WTC11 (cell line): ENCODE measurements around the gene NAXE.

Experiments used
- ATF3 ChIP-seq: sonication (generic); formaldehyde crosslinking; conservative IDR thresholded peaks from 2 replicates; pipeline ENCODE4 v1.8.1; 2022; ENCODE audit warnings: mild to moderate bottlenecking, missing genetic modification reagents
- JUN ChIP-seq: sonication (generic); formaldehyde crosslinking; IDR thresholded peaks from 2 replicates; pipeline ENCODE4 v1.8.0; 2023; ENCODE audit warnings: mild to moderate bottlenecking, missing genetic modification reagents

- TF ChIP-seq ATF3 (CRISPR knock-in tag) (no peak), JUN (CRISPR knock-in tag) (no peak)
These were observed 9.2 kb downstream of the NAXE start for GRCh38 chr1:156600733-156601121.
